AG10803 (cell line): ENCODE results near the gene LSM14B.
"Not testable (repeated sequence)": the region's sequence is repeated elsewhere in the genome, so short reads cannot be mapped to it uniquely, and the experiment has no call there.

Experiments used
- DNase-seq: peaks from one replicate; pipeline ENCODE4 v3.0.0; 2010; ENCODE audit warnings: low read depth
- H3K4me3 ChIP-seq: 2 replicates; pipeline ENCODE4 v1.5.1; 2011; ENCODE audit warnings: mild to moderate bottlenecking, low read length, control low read depth
- TF ChIP-seq, protein P1 (sequence below): conservative IDR thresholded peaks from 2 replicates; pipeline ENCODE4 v1.5.1; 2011; ENCODE audit warnings: mild to moderate bottlenecking, low read length, control low read depth, inconsistent platforms

Gene LSM14B

DNA sequence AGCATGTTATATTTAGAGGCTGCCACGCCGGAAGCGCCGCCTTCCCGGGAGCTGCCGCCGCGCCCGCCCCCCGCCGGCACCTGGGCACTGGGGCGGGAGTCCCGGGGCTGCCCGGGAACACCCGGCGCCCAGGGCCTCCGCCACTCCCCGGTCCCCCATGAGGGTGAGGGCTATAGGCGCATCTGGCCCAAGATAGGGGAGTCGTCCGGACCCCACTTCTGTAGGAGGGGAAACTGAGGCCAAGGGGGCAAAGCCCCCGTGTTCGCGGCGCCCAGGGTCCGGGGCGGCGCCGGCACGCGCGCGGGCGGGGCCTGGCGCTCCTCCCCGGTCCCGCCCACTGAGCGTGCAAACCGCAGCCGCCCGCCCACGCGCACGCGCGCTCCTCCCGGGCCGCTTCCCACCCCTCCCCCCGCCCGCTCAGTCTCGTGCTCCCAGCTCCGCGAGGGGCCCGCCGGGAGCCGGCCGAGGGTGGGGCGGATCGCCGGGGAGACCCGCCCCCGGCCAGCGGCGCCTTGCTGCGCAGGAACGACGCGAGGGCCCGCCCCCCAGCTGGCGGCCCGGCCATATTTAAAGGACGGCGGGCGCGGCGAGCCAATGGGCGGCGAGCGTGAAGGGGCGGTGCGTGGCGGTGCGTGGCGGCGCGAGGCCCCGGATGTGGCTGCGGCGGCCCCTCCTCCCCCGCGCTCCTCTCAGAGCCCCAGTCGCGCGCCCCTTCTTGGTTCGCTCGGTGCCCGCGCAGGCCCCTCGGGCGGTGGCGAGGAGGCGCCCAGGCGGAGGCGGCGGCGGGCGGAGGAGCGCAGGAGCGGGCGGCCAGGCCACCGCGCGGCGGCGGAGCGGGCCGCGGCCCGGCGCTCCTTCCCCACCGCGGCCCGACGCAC is at the start of gene LSM14B:
Gene LSM14B (plus strand): TSS at position 700 of the 878 bp plus-strand sequence. CDS start 192 bp downstream, outside the sequence.
- H3K4me3 ChIP-seq: peak within 1 kb of the TSS; percentile 77
- DNase-seq: peak; percentile 97
- TF ChIP-seq, protein P1, sequence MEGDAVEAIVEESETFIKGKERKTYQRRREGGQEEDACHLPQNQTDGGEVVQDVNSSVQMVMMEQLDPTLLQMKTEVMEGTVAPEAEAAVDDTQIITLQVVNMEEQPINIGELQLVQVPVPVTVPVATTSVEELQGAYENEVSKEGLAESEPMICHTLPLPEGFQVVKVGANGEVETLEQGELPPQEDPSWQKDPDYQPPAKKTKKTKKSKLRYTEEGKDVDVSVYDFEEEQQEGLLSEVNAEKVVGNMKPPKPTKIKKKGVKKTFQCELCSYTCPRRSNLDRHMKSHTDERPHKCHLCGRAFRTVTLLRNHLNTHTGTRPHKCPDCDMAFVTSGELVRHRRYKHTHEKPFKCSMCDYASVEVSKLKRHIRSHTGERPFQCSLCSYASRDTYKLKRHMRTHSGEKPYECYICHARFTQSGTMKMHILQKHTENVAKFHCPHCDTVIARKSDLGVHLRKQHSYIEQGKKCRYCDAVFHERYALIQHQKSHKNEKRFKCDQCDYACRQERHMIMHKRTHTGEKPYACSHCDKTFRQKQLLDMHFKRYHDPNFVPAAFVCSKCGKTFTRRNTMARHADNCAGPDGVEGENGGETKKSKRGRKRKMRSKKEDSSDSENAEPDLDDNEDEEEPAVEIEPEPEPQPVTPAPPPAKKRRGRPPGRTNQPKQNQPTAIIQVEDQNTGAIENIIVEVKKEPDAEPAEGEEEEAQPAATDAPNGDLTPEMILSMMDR: no peak

DNA sequence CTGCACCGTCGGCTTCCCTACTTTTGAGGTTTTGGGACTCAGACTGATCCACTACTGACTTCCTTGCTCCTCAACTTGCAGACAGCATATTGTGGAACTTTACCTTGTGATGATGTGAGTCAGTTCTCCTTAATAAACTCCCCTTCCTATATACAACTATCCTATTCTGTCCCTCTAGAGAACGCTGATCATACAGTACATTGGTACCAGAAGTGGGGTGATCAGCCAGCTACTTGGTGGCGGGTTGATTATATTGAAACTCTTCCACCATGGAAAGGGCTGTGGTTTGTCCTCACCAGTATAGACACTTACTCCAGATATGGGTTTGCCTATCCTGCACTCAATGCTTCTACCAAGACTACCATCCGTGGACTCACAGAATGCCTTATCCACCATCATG is 49.0 kb upstream of the LSM14B start:
- no peak for DNase-seq
- H3K4me3 ChIP-seq: no peak overlapping the region
- TF ChIP-seq, protein P1: no peak

DNA sequence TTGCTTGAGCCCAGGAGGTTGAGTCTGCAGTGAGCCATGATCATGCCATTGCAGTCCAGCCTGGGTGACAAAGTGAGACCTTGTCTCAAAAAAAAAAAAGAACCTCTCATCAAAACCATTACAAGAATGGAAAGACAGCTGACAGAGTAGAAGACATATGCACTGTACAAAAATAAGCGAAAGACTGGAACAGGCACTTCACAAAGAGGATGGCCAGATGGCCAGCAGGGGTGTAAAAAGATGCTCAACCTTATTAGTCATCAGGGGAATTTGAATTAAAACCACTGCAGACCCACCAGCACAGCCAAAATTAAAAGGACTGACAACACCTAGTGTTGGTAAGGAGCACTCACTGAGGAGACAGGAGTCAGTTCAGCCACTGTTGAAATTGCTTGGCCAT is 43.1 kb upstream of the LSM14B start:
- DNase-seq: no peak
- H3K4me3 ChIP-seq: no peak overlapping the region
- TF ChIP-seq, protein P1: no peak

DNA sequence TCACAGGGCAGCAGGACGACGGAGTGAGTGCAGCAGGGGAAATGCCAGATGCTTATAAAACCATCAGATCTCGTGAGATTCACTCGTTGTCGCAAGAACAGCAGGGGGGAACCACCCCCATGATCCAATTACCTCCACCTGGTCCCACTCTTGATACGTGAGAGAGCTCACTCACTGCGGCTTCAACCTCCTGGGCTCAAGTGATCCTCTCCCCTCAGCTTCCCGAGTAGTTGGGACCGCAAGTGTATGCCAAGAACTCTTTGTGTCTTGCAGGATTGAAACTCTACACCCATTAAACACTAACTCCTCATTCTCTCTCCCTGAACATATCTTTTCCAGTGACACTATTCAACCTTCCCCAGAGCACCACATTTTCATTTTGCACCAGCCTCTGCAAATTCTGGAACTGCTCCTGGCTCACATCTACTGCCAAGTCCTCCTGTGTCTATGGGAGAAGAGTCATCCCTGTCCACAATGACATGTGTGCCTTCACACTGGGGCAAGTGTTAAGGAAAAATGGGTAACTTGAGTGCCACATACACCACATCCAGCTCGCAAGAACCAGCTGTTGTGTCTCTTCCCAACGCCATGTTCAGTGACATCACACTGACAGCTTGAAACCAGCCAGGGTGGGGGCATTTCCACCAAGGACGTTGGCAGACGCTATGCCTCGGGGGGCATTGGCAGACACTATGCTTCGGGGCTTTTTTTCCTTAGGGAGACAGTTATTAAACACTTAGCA is 41.9 kb upstream of the LSM14B start:
- TF ChIP-seq, protein P1: no peak
- no peak for DNase-seq
- no peak overlapping the region for H3K4me3 ChIP-seq

DNA sequence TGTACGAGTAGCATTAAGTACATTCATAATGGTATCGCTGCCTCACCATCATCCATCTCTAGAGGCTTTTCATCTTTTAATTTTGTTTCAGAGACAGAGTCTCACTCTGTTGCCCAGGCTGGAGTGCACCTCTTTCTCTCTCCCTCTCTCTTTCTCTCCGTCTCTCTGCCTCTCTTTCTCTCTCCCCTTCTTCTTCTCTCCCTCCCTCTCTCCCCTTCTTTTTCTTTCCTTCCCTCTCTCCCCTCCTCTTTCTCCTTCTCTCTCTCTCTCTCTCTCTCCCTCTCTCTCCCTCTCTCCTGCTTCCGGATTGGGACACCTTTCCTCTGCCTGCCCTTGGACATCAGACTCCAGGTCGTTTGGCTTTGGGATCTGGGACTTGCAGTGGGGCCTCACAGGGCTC is 39.0 kb upstream of the LSM14B start:
- H3K4me3 ChIP-seq: no peak overlapping the region
- DNase-seq: no peak
- TF ChIP-seq, protein P1: no peak

DNA sequence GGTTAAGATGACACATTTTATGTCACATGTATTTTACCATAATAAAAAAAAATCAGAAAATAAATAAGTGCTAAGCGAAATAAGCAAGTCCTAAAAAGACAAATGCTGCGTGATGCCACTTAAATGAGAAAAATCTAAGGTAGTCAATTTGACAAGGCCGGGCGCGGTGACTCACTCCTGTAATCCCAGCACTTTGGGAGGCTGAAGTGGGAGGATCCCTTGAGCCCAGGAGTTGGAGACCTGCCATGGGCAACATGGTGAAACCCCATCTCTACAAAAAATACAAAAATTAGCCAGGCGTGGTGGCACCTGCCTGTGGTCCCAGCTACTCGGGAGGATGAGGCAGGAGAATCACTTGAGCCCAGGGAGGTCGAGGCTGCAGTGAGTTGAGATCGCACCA is 38.1 kb upstream of the LSM14B start:
- not testable (repeated sequence) for H3K4me3 ChIP-seq, DNase-seq

DNA sequence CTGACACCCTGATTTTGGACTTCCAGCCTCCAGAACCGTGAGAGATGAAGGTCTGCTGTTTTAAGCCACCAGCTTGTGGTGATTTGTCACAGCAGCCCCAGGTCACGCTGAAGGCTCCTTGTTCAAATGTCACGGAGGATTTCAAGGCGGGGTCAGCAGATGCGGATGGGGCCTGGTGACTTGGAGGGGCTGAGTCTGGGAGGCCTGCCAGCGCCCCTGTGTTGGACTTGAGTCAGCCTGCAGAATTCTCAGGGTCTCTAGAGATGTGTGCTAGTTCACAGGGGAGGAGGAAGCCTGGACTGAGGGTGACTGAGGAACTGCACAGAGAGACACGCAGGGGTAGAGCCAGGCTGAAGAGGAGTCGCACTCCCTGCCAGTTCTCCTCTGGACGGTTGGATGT is 37.1 kb upstream of the LSM14B start:
- TF ChIP-seq, protein P1: no peak
- no peak overlapping the region for H3K4me3 ChIP-seq

More for the DNA sequence above, 37.1 kb upstream of the LSM14B start:
- DNase-seq: no peak
